ENCODE measurements around the gene RHBDL2.

GRCh38 chr1:38908821-38909220 lies 32.8 kb downstream of the RHBDL2 start:
- no peak for TF ChIP-seq CTCF (IDR thresholded peaks at IDR 0.05)
- TF ChIP-seq POLR2A (IDR thresholded peaks at IDR 0.05): no peak
- TF ChIP-seq EP300 (IDR thresholded peaks at IDR 0.05): no peak

Measured in gastroesophageal sphincter (tissue), 3 donors.